PFSK-1 (cell line): Measurements from ENCODE around the gene BAG1.

Experiments used
- FOXP2 ChIP-seq: optimal IDR thresholded peaks from 2 replicates; pipeline ENCODE3; 2011; ENCODE audit warnings: borderline replicate concordance, control low read depth, inconsistent platforms; ENCODE audit not compliant: insufficient read depth; ENCODE audit errors: extremely low read length, extremely low read depth
- POLR2AphosphoS5 ChIP-seq: IDR thresholded peaks from 2 replicates; pipeline ENCODE4 v1.6.1; 2012; ENCODE audit warnings: low read depth, mild to moderate bottlenecking, control low read depth, low read length, moderate library complexity
- SIN3A ChIP-seq: IDR thresholded peaks from 2 replicates; pipeline ENCODE4 v1.6.1; 2012; ENCODE audit warnings: mild to moderate bottlenecking, low read length, moderate library complexity, borderline replicate concordance; ENCODE audit not compliant: insufficient read depth
- TAF1 ChIP-seq: IDR thresholded peaks from 2 replicates; pipeline ENCODE4 v1.6.1; 2012; ENCODE audit warnings: low read length, control low read depth, borderline replicate concordance; ENCODE audit not compliant: insufficient read depth
- TF ChIP-seq, protein P1 (sequence below), 2 experiments: IDR thresholded peaks; 2 replicates each; pipeline versions ENCODE4 v1.6.1 to v1.8.0; 2011 to 2012; ENCODE audit warnings: low read depth in 2 of 2, low read length in 2 of 2, control low read depth in 1 of 2, inconsistent platforms in 1 of 2, mild to moderate bottlenecking in 1 of 2, moderate library complexity in 1 of 2; ENCODE audit not compliant: insufficient read depth in 1 of 2

DNA sequence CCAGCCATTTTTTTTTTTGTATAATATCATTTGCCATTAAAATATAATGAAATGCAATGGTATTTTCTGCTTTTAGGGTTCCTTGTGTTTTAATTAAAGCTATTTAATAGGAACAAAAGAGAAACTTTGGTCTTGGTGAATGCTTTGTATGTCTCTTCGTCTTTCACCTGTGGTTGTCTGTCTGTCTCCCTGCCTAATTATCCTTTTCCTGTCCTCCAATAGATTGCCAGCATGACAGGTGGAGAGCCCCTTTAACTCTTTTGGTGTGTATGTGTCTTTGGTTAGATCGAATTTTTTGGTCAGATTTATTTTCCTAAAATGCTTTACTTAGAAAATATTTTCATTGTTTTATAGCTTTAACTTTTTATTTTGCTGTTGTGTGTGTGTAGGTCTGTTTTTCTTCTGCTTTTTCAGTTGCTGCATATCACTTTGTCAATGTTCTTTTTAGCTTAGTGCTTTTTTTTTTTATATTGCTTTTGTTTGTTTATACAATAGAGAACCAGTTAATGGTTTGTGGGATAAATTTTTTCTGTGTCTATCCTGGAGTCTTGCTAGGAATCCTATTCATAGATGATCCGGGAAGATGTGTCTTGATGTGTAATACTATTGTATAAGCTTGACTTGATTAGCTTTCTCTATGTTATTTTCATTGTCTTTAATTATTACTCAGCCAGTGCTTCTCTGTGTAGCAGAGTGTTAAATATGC lies 8.9 kb upstream of the BAG1 start:
- TF ChIP-seq, protein P1, sequence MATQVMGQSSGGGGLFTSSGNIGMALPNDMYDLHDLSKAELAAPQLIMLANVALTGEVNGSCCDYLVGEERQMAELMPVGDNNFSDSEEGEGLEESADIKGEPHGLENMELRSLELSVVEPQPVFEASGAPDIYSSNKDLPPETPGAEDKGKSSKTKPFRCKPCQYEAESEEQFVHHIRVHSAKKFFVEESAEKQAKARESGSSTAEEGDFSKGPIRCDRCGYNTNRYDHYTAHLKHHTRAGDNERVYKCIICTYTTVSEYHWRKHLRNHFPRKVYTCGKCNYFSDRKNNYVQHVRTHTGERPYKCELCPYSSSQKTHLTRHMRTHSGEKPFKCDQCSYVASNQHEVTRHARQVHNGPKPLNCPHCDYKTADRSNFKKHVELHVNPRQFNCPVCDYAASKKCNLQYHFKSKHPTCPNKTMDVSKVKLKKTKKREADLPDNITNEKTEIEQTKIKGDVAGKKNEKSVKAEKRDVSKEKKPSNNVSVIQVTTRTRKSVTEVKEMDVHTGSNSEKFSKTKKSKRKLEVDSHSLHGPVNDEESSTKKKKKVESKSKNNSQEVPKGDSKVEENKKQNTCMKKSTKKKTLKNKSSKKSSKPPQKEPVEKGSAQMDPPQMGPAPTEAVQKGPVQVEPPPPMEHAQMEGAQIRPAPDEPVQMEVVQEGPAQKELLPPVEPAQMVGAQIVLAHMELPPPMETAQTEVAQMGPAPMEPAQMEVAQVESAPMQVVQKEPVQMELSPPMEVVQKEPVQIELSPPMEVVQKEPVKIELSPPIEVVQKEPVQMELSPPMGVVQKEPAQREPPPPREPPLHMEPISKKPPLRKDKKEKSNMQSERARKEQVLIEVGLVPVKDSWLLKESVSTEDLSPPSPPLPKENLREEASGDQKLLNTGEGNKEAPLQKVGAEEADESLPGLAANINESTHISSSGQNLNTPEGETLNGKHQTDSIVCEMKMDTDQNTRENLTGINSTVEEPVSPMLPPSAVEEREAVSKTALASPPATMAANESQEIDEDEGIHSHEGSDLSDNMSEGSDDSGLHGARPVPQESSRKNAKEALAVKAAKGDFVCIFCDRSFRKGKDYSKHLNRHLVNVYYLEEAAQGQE (IDR thresholded peaks at IDR 0.05; ENCODE audit: insufficient read depth in 1 of 2, low read depth in 2 of 2, low read length in 2 of 2), result no peak
- TF ChIP-seq SIN3A, result no peak
- no peak for TF ChIP-seq POLR2AphosphoS5
- no peak for TF ChIP-seq TAF1
- no peak for TF ChIP-seq FOXP2
